NCI-H128 (cell line): ENCODE results near the gene VGF.
"Not testable (repeated sequence)": the region's sequence is repeated elsewhere in the genome, so short reads cannot be mapped to it uniquely, and the experiment has no call there.

Experiments
- DNase-seq: peaks from one replicate; lab custom pipeline; 2025; ENCODE audit not compliant: unreplicated experiment; lab: John Stamatoyannopoulos, UW

VGF gene

DNA sequence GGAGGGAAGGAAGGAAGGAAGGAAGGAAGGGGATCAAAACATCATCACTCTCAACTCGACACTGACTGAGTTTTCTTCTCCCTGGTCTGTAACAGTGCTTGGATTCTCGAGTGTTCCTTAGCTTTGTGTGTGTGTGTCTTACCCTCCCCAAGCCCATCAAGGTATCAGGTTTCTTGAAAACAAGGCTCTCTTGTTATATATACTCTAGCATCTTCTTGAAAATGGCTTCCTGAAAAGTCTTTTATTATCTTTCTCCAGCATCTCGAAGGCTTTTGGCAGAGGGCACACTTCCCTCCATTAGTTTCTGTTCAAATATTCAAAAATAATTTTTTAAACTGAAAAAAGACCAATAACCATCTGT, 25.1 kb downstream of the VGF start:
- no peak for DNase-seq

DNA sequence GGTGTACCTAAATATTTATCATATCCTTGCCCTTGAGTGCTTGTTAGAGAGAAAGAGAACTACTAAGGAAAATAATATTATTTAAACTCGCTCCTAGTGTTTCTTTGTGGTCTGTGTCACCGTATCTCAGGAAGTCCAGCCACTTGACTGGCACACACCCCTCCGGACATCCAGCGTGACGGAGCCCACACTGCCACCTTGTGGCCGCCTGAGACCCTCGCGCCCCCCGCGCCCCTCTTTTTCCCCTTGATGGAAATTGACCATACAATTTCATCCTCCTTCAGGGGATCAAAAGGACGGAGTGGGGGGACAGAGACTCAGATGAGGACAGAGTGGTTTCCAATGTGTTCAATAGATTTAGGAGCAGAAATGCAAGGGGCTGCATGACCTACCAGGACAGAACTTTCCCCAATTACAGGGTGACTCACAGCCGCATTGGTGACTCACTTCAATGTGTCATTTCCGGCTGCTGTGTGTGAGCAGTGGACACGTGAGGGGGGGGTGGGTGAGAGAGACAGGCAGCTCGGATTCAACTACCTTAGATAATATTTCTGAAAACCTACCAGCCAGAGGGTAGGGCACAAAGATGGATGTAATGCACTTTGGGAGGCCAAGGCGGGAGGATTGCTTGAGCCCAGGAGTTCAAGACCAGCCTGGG, 27.0 kb downstream of the VGF start:
- DNase-seq: no peak

- no peak for DNase-seq
Measured at GRCh38 chr7:101137651-101138212, 27.6 kb downstream of the VGF start.

DNA sequence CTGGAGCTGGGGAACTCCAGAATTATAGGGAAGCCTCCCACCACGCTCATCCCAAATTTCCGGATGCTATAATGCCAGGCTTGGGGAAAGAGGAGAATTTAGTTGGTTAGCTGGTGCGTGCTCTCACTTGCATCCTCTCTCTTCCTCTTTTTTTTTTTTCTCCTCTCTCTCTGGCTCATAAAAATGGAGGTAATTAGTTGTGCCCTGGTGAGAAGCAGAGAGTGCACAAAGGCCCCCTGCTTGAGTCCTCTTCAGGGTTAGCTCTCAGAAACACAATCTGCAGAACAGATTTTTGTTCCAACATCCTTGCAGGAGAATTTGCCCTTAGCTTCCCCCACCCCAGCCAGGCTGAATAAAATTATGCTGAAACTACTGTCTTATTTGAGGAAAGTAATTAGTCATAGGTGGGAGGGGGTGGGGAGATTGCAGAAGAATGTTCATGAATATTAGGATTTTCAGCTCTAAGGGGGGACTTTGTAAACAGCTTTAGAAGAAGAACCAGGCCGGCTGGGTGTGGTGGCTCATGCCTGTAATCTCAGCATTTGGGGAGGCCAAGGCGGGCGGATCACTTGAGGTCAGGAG, 30.9 kb downstream of the VGF start:
- no peak for DNase-seq

DNA sequence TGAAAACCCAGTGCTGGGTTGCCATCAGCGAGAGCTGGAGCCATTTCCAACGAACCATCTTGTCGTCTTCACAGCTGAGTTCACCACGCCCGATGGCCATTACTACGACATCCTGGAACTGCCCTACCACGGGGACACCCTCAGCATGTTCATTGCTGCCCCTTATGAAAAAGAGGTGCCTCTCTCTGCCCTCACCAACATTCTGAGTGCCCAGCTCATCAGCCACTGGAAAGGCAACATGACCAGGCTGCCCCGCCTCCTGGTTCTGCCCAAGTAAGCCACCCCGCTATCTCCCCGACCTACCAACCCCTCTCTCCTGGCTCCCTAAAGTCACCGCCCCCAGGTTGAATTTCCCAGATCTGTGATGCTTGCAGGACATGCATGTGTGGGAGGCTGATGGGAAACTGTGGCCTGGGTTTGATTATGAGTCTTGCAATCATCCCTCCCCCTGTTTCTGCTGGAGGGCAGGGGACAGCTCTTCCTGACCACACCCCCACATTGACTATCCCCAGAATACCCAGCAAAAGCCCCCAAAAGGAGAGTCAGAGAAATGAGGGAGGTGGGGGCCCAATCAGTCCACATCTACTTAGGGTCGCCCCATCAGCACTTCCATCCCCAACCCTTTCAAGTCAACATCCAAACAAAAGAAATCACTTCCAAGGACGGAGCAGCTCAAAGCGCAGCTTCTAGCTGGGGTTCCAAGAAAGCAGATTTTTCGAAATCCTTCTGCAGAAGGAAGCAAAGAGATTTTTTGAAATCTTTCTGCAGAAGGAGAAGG, 31.6 kb downstream of the VGF start:
- no peak for DNase-seq

DNA sequence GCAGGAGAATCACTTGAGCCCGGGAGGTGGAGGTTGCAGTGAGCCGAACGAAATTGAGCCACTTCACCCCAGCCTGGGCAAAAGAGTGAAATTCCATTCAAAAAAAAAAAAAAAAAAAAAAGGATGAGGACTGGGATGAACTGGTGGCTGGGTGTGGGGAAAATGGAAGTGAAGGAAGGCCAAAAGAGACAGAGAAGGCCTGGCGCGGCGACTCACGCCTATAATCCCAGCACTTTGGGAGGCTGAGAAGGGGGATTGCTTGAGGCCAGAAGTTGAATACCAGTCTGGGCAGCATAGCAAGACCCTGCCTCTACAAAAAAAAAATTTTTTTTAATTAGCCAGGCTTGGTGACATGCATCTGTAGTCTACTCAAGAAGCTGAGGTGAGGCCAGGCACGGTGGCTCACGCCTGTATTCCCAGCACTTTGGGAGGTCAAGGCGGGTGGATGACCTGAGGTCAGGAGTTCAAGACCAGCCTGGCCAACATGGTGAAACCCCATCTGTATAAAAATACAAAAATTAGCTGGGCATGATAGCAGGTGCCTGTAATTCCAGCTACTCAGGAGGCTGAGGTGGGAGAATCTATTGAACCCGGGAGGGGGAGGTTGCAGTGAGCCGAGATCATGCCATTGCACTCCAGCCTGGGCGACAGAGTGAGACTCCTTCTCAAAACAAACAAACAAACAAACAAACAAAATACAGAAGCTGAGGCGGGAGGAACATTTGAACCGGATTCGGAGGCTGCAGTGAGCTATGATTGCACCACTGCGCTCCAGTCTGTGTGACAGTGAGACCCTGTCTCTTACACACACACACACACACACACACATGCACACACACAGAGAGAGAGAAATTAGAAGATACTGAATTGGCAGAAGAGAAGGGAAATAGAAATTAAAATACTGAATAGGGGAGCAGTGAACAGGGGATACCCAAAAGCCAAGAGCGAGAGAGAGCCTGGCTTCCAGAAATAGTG, 32.5 kb downstream of the VGF start:
- not testable (repeated sequence) for DNase-seq

GRCh38 chr7:101129603-101130117, 35.7 kb downstream of the VGF start:
- no peak for DNase-seq

DNA sequence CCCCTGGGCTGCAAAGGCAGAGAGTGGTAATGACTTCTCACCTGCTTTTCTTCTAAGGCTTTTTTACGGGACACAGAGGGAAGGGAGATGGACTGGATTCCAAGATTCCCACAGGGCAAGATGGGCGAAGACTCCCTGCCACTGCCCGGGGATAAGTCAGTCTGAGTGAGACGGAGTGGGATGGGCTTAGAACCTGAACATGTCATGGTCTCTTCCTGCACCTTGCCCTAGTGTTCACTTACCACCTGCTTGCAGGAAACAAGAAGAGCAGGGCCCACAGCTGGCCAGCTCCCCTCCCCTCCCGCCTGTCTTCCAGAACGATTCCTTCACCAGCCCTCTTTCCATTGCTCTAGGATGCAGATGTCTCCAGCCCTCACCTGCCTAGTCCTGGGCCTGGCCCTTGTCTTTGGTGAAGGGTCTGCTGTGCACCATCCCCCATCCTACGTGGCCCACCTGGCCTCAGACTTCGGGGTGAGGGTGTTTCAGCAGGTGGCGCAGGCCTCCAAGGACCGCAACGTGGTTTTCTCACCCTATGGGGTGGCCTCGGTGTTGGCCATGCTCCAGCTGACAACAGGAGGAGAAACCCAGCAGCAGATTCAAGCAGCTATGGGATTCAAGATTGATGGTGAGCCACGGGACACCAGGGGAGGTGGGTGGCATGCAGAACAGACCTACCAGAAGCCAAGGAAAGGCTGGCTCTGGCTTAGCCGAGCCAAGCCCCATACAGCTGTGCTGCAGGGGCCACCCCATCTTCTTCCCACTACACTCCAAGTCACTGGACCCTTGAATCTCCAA, 37.1 kb downstream of the VGF start:
- DNase-seq: no peak

GRCh38 chr7:101127460-101128039, 37.8 kb downstream of the VGF start:
- DNase-seq: no peak

DNA sequence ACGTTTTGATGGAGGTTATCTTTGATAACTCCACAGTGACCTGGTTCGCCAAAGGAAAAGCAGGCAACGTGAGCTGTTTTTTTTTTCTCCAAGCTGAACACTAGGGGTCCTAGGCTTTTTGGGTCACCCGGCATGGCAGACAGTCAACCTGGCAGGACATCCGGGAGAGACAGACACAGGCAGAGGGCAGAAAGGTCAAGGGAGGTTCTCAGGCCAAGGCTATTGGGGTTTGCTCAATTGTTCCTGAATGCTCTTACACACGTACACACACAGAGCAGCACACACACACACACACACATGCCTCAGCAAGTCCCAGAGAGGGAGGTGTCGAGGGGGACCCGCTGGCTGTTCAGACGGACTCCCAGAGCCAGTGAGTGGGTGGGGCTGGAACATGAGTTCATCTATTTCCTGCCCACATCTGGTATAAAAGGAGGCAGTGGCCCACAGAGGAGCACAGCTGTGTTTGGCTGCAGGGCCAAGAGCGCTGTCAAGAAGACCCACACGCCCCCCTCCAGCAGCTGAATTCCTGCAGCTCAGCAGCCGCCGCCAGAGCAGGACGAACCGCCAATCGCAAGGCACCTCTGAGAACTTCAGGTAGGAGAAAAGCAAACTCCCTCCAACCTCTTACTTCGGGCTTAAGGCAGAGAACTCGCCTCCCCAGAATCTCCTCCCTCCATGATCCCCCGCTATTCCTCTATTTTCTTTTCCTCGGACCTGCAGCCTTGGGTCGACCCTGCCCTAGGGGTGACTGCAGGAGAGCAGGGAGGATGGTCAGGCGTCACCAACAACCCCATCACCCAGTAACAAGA, 38.5 kb downstream of the VGF start, which contains the start of gene SERPINE1:
Gene SERPINE1 (plus strand): TSS at position 454 of the 809 bp plus-strand sequence. CDS start 1,290 bp downstream, outside the sequence.
- DNase-seq: no peak

DNA sequence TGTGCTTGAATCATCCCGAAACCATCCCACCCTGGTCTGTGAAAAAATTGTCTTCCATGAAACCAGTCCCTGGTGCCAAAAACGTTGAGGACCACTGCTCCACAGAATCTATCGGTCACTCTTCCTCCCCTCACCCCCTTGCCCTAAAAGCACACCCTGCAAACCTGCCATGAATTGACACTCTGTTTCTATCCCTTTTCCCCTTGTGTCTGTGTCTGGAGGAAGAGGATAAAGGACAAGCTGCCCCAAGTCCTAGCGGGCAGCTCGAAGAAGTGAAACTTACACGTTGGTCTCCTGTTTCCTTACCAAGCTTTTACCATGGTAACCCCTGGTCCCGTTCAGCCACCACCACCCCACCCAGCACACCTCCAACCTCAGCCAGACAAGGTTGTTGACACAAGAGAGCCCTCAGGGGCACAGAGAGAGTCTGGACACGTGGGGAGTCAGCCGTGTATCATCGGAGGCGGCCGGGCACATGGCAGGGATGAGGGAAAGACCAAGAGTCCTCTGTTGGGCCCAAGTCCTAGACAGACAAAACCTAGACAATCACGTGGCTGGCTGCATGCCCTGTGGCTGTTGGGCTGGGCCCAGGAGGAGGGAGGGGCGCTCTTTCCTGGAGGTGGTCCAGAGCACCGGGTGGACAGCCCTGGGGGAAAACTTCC, 39.2 kb downstream of the VGF start:
- DNase-seq: no peak

- no peak for DNase-seq
Measured at GRCh38 chr7:101124376-101125056, 40.9 kb downstream of the VGF start.

DNA sequence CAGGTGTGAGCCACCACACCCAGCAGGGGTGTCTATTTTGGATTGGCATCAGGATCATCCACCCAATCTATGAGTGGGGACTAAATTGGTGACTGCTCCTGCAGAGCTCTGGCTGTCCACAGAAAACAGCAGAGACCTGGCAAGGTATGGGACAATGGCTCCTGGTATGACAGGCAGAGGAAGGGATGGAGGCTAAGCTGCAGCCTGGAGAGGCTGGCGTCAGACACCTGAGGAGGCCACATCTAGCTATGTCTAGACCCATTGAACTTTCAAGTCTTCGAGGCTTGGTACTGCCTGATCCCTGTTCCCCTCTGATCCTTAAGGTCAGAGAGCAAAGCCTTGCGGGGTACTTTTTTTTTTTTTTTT, 41.7 kb downstream of the VGF start:
- DNase-seq: no peak

- DNase-seq: no peak
Measured at GRCh38 chr7:101122933-101123702, 42.3 kb downstream of the VGF start.

DNA sequence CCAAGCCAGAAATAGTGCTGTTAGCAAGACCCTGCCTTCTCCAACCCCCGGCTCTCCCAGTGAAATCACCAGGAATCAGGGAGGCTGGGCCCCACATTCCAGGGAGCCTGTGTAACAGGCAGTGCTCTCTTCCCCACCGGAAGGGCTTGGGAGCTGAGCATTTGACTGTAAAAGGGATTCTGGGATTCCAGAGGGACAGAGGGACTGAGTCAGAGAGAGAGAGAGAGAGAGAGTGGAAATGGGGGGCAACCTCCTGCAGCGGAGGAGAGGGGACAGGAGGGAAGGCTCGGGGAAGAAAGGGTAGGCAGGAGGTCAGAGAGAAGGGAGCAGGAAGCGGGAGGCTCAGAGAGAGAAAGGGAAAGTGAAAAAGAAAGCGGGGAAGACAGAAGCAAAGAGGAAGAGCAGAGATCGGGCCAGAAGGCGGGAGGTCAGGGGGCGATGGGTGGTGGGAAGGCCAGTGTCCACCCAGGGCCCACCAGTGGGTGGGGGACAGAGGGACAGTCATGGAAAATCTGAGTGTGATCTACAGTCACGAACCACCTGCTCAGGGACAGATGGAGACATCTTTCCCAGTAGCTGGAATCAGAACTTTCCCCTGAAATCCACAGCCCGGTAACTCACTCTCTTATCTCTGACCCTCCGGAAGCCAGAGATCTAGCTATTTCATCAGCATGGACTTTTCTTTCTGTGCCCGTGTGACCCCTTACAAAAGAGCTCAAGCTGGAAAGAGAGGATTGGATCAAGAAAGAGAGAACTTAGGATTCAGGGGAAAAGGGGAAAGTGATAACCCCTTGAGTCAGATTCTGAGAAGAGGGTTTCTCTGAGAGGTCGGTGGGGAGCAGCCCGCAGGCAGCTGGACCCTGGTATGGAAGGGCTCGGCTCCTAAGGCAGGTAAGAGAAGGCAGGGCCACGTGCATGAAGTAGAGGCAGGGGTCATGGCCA, 43.1 kb downstream of the VGF start:
- no peak for DNase-seq

DNA sequence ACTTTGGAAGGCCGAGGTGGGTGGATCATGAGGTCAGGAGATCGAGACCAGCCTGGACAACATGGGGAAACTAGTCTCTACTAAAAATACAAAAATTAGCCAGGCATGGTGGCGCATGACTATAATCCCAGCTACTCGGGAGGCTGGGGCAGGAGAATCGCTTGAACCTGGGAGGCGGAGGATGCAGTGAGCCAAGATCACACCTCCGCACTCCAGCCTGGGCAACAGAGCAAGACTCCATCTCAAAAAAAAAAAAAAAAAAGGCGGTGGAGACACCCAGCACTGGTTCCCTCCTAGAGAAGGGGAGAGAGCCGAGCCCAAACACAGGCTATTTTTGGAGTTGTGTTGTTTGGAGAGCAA, 43.8 kb downstream of the VGF start:
- DNase-seq: not testable (repeated sequence)
